ENCODE data around the gene CYP19A1. TPM values are rescaled to one million over a fixed set of nuclear protein-coding genes. Genes with fewer than 3 reads are reported as not detected.
A peak's percentile ranks its signal among the peaks of the same experiment; 100 is the strongest.

Gene CYP19A1
- total and polyA plus RNA-seq, 2 experiments from 2014 or later: 1.4 to 35.4 TPM

DNA sequence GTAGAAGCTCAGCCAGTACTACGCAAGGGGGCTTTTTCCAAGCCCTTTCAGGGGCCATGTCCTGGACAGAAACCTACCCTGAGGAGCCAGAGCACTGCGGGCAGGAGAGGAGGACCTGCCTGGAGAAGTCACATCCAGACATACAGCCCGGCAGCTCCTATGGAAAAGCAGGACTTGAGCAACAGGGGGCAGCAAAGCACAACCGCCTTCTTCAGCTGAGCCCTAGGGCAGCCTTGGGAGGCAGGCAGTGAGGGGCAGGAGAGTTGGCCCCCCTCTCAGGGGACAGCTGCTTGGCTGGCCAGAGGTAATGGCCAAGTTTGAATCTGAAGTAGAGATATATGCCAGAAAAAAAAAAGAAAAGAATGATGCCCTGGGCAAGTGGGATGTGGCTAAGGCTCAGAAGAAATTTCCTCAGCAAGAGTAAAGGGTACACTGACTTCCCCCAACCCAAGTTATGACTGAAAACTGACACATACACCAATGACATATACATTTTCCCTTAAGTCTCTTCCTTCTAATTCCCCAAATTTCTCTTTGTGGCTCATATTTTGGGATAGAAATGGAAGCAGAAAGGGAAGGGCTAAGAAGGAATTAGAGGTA, 56.9 kb downstream of the CYP19A1 start:
- TF ChIP-seq EZH2phosphoT487 (IDR thresholded peaks at IDR 0.05; ENCODE audit: low read depth, severe bottlenecking, unreplicated experiment) (no peak), EZH2 (IDR thresholded peaks at IDR 0.05; ENCODE audit: borderline replicate concordance) (no peak)
- TF ChIP-seq, protein P1, sequence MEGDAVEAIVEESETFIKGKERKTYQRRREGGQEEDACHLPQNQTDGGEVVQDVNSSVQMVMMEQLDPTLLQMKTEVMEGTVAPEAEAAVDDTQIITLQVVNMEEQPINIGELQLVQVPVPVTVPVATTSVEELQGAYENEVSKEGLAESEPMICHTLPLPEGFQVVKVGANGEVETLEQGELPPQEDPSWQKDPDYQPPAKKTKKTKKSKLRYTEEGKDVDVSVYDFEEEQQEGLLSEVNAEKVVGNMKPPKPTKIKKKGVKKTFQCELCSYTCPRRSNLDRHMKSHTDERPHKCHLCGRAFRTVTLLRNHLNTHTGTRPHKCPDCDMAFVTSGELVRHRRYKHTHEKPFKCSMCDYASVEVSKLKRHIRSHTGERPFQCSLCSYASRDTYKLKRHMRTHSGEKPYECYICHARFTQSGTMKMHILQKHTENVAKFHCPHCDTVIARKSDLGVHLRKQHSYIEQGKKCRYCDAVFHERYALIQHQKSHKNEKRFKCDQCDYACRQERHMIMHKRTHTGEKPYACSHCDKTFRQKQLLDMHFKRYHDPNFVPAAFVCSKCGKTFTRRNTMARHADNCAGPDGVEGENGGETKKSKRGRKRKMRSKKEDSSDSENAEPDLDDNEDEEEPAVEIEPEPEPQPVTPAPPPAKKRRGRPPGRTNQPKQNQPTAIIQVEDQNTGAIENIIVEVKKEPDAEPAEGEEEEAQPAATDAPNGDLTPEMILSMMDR (IDR thresholded peaks at IDR 0.05; ENCODE audit: poor library complexity): peak; percentile 66
- Histone ChIP-seq H3K27ac (peak overlapping the region; percentile 69), H3K4me1 (ENCODE audit: insufficient read depth) (peaks cover 4% of the 10 kb centered on the region), H3K27me3 (peaks cover 5% of the 10 kb centered on the region), H3K4me2 (no peak overlapping the region), H3K9me2 (replicated peaks; ENCODE audit: insufficient read depth) (no peaks in the 10 kb centered on the region), H4K20me1 (ENCODE audit: insufficient read depth, poor library complexity, severe bottlenecking) (no peaks in the 10 kb centered on the region), H3K36me3 (replicated peaks; ENCODE audit: insufficient read depth, low read depth) (no peaks in the 10 kb centered on the region), H3K9me3 (ENCODE audit: low read depth) (no peaks in the 10 kb centered on the region), H2AFZ (no peak overlapping the region), H3K79me2 (no peaks in the 10 kb centered on the region), H3K4me3 (no peak overlapping the region)
- peak; percentile 78 for DNase-seq (ENCODE audit: low spot score)
- 57% methylated on average over 4 of the region's 4 CpGs for WGBS (ENCODE audit: low lambda C conversion rate, missing lambda C conversion rate)

- Histone ChIP-seq H2AFZ (no peak overlapping the region), H3K9me3 (ENCODE audit: low read depth) (no peaks in the 10 kb centered on the region)
- TF ChIP-seq, protein P1 (IDR thresholded peaks at IDR 0.05; ENCODE audit: poor library complexity): no peak
- TF ChIP-seq EZH2phosphoT487 (IDR thresholded peaks at IDR 0.05; ENCODE audit: low read depth, severe bottlenecking, unreplicated experiment) (no peak), EZH2 (IDR thresholded peaks at IDR 0.05; ENCODE audit: borderline replicate concordance) (no peak)
Observed at GRCh38 chr15:51280838-51281237, 57.6 kb downstream of the CYP19A1 start.

GRCh38 chr15:51279391-51279790, 59.0 kb downstream of the CYP19A1 start:
- no peaks in the 10 kb centered on the region for H3K9me2 ChIP-seq (replicated peaks; ENCODE audit: insufficient read depth)
- peaks cover 5% of the 10 kb centered on the region for H3K27me3 ChIP-seq
- H2AFZ ChIP-seq: no peak overlapping the region
- H3K4me1 ChIP-seq (ENCODE audit: insufficient read depth): peaks cover 4% of the 10 kb centered on the region
- H3K36me3 ChIP-seq (replicated peaks; ENCODE audit: insufficient read depth, low read depth): no peaks in the 10 kb centered on the region
- no peaks in the 10 kb centered on the region for H3K9me3 ChIP-seq (ENCODE audit: low read depth)
- no peak for DNase-seq (ENCODE audit: low spot score)
- WGBS (ENCODE audit: low lambda C conversion rate, missing lambda C conversion rate): 96% methylated on average over 1 of the region's 1 CpG
- no peaks in the 10 kb centered on the region for H3K79me2 ChIP-seq
- no peak overlapping the region for H3K4me3 ChIP-seq
- H3K27ac ChIP-seq: no peak overlapping the region
- H3K4me2 ChIP-seq: no peak overlapping the region
- no peak for TF ChIP-seq EZH2 (IDR thresholded peaks at IDR 0.05; ENCODE audit: borderline replicate concordance)
- H4K20me1 ChIP-seq (ENCODE audit: insufficient read depth, poor library complexity, severe bottlenecking): no peaks in the 10 kb centered on the region

More at GRCh38 chr15:51280838-51281237, 57.6 kb downstream of the CYP19A1 start:
- WGBS (ENCODE audit: low lambda C conversion rate, missing lambda C conversion rate): 99% methylated on average over 4 of the region's 4 CpGs
- no peak overlapping the region for H3K27ac ChIP-seq
- no peak overlapping the region for H3K4me3 ChIP-seq
- H3K4me1 ChIP-seq (ENCODE audit: insufficient read depth): peaks cover 4% of the 10 kb centered on the region
- no peaks in the 10 kb centered on the region for H3K79me2 ChIP-seq
- H3K27me3 ChIP-seq: peaks cover 5% of the 10 kb centered on the region
- no peak for DNase-seq (ENCODE audit: low spot score)
- no peaks in the 10 kb centered on the region for H3K36me3 ChIP-seq (replicated peaks; ENCODE audit: insufficient read depth, low read depth)
- no peak overlapping the region for H3K4me2 ChIP-seq
- no peaks in the 10 kb centered on the region for H3K9me2 ChIP-seq (replicated peaks; ENCODE audit: insufficient read depth)
- no peaks in the 10 kb centered on the region for H4K20me1 ChIP-seq (ENCODE audit: insufficient read depth, poor library complexity, severe bottlenecking)

- H3K4me3 ChIP-seq: no peak overlapping the region
- no peak overlapping the region for H3K27ac ChIP-seq
- 79% methylated on average over 3 of the region's 3 CpGs for WGBS (ENCODE audit: low lambda C conversion rate, missing lambda C conversion rate)
- no peaks in the 10 kb centered on the region for H3K4me1 ChIP-seq (ENCODE audit: insufficient read depth)
- no peaks in the 10 kb centered on the region for H4K20me1 ChIP-seq (ENCODE audit: insufficient read depth, poor library complexity, severe bottlenecking)
- TF ChIP-seq EZH2 (IDR thresholded peaks at IDR 0.05; ENCODE audit: borderline replicate concordance): no peak
- no peak overlapping the region for H3K4me2 ChIP-seq
- no peaks in the 10 kb centered on the region for H3K9me3 ChIP-seq (ENCODE audit: low read depth)
- no peaks in the 10 kb centered on the region for H3K36me3 ChIP-seq (replicated peaks; ENCODE audit: insufficient read depth, low read depth)
- no peaks in the 10 kb centered on the region for H3K79me2 ChIP-seq
- no peak overlapping the region for H2AFZ ChIP-seq
- H3K27me3 ChIP-seq: peaks cover 5% of the 10 kb centered on the region
- DNase-seq (ENCODE audit: low spot score): no peak
- no peaks in the 10 kb centered on the region for H3K9me2 ChIP-seq (replicated peaks; ENCODE audit: insufficient read depth)
Observed at GRCh38 chr15:51277101-51277500, 61.3 kb downstream of the CYP19A1 start.
